GM18508 (cell line): ENCODE results near the gene RAPGEF5.

Experiments used
- ATAC-seq: cut with Tn5 transposase; IDR thresholded peaks from one replicate; pipeline ENCODE4 v1.9.1; 2021; ENCODE audit warnings: moderate number of reproducible peaks; ENCODE audit not compliant: insufficient read depth, unreplicated experiment

Gene RAPGEF5

GRCh38 chr7:22319424-22320403 is 37.2 kb downstream of the RAPGEF5 start:
- no peak for ATAC-seq

GRCh38 chr7:22318376-22318775 is 38.6 kb downstream of the RAPGEF5 start:
- ATAC-seq = no peak

DNA sequence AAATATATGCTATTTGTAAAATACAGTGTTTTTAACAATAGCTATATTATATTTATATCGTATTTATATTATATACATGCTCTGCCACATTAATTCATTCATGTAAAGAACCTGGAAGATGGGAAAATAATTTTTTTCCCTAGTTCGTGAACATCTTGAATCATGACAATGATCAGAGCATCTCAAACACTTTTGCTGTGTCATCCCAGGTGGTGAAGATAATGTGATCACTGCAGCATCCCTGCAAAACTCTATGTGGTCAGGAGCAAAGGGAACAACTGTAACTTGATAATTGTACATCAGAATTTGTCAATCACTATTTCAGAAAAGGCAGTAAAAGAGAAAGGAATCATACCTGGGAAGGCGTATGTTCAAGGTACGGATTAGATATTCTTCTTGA is 39.3 kb downstream of the RAPGEF5 start:
- no peak for ATAC-seq

DNA sequence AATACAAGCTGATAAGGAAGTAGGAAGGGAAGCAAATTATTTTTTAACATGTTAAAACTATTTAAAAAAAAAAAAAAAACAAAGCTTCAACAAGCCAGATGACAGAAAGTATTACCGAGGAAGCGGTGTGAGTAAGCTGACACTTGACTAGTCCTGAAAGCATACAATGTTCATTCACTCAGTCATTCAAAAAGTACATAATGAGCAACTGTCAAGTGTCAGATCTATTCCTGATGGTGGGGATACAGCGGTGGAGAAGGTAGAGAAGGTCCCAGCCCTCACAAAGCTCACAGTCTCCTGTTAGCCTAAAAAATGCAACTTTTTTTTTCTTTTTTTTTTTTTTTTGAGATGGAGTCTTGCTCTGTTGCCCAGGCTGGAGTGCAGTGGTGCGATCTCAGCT is 40.0 kb downstream of the RAPGEF5 start:
- no peak for ATAC-seq

- no peak for ATAC-seq
Observed at GRCh38 chr7:22307816-22308215, 49.1 kb downstream of the RAPGEF5 start.

DNA sequence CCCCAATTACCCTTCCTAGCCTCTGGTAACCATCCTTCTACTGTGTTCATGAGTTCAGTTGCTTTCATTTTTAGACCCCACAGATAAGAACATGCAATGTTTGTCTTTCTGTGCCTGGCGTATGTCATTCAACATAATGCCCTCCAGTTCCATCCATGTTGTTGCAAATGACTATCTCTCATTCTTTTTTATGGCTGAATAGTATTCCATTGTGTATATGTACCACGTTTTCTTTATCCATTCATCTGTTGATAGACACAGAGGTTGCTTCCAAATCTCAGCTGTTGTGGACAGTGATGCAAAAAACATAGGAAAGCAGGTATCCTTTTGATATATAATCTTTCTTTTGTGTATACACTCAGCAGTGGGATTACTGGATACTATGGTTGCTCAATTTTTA is 51.2 kb downstream of the RAPGEF5 start:
- no peak for ATAC-seq

- no peak for ATAC-seq
Observed at GRCh38 chr7:22302951-22303423, 54.0 kb downstream of the RAPGEF5 start.

GRCh38 chr7:22302193-22302592 is 54.8 kb downstream of the RAPGEF5 start:
- no peak for ATAC-seq

GRCh38 chr7:22301790-22302189 is 55.2 kb downstream of the RAPGEF5 start:
- ATAC-seq = no peak

- ATAC-seq = no peak
Observed at GRCh38 chr7:22300839-22301238, 56.1 kb downstream of the RAPGEF5 start.

- no peak for ATAC-seq
Observed at GRCh38 chr7:22296916-22297315, 60.0 kb downstream of the RAPGEF5 start.

GRCh38 chr7:22296265-22296566 is 60.7 kb downstream of the RAPGEF5 start:
- no peak for ATAC-seq

DNA sequence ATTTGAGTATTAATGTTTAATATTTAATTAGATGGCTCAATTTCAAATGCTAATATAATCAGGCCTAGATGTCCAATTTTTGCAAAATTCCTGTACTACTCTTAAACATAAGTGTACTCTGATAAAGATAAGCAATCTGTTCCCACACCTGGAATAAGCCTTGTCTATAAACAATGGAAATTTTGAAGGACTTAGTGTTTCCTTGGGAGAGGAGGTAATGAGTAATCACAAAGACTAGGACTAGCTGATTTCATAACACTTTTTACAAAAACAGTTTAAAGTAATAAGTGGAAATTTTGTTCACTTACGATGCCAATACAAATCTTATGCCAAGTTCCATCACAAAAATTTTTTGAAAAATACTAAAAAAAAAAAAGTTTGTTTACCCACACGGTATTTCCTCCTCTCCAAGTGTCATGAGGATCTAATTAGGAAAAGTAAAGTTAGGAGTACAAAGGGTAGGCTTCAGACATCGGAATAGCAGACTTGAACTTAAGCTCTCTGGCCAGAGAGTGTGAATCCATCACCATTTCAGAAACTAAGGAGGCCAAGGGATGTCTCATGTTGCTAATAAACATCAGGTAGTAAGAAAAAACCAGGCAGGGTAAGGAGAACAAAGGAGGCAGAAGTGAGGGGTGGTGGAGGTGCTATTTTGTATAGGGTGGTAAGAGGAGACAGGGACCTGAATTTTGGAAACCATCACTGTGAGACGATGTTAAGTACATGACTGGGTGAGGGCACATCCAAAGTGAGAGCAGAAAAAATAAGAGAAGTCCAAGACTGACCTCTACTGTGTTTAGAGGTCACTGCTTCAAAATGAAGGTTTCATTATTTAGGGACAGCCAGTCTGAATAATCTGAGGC is 61.3 kb downstream of the RAPGEF5 start:
- no peak for ATAC-seq

DNA sequence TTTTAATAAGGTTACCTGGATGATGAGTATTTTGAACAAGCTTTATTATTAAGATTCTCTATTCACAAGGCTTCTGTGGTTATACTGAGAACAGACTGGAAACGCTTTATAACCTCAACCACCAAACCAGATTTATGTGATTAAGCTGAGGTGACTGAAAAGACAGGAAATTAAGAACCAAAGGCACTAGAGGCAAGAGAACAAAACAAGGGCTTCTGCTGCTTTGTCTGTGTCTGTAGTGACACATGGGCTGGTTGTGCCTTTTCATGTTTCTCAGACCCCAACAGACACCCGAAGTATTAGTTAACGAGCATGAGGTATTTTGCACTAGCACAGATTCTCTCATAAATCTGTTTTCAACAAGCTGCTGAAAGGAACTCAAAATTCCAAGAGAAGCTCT is 64.4 kb downstream of the RAPGEF5 start:
- ATAC-seq = no peak

DNA sequence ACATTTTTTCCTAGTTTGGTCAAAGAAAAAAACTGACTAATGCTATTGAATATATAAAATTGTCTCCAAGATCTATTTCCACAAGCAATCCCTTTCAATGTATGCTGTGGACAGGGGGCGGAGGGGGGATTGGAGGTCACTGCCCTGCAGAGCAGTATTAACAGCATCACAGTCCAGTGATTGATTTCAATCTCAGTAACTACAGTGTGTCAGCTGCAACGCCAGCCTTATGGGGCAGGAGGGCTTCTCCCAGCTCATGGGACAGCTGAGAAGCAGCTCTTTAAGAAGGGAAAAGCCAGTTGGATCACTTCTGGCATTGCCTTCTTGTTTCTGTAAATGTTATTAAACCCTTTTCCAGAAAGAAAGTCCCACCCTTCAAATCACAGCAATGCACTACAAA is 65.0 kb downstream of the RAPGEF5 start:
- ATAC-seq = no peak

GRCh38 chr7:22288202-22288601 is 68.8 kb downstream of the RAPGEF5 start:
- ATAC-seq = no peak

- ATAC-seq = no peak
Observed at GRCh38 chr7:22287412-22287811, 69.5 kb downstream of the RAPGEF5 start.

DNA sequence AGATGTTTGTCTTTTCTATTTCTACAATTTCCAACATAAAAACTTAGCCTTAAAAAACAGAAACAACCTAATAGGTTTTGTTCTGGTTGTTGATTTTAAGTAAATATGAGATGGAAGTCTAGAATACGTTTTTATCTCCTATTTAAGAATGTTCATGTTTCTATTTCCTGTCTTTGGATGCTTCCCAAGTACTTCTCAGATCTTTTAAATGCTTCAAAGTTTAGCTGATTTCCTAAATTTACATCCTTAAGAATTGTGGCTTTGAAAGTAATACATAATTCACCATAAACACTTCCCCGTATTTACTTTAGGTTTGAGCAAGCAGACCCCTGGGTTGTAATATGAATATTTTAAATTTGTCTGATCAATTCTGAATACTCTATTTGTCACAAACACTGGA is 70.5 kb downstream of the RAPGEF5 start:
- no peak for ATAC-seq

DNA sequence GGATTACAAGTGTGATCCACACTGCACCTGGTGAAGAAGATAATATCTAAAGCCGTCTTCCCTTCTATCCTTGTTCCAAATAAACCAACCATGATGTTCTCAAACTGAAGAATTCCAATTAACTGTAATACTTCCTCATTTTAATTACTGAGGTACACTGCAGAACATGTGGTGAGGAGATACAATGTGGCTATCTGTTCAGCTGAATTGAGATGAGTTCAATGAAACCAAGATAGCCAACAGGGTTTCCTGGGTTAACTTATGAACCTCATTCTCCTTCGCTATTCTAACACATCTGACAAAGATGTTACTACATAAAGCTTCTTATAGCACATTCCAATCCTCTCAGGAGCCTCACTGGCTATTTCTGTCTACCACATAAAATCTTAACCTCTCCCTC is 75.5 kb downstream of the RAPGEF5 start:
- no peak for ATAC-seq

DNA sequence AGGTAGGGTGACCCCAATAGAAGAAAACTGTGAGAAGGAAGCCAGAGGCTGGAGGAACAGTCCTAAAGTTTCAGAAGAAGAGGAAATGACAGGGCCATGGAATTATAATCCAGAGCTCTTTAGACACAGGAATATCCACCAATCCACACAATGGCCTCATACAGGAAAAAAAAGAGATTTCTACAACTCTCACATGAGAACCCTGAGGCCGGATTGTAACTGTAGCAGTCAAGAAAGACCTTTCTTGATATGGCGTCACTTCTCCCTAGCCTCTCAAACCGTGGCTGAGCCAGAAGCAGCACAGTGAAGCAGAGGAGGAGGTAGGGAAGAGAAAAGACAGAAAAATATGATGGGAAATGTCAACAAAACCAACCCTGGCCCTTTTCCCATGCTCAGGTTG is 76.9 kb downstream of the RAPGEF5 start:
- ATAC-seq = no peak

DNA sequence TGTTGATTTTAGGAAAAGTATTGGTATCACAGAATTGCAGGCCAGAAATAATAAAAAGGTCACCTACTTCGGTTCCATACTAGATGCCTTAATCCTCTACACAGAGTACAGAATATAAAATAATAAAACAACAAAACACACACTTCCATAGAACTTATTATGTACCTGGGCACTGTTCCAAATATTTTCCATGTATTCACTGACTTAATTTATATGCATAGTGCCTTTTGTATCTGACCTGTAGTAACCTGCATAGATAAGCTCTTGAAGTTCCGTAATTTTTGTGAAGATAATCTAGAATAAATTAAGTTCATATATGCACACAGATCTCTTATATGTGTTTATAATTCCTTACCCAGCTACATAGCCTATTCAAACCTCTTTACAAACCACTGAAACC is 78.3 kb downstream of the RAPGEF5 start:
- no peak for ATAC-seq
